Upper lobe of left lung (tissue), 6 donors: ENCODE data around the gene PSMD11. TPM values are rescaled to one million over a fixed set of nuclear protein-coding genes. Genes with fewer than 3 reads are reported as not detected.

Experiments used
- ATAC-seq, 2 donors: fragments of 200-7000 bp; cut with Tn5 transposase; one replicate each; pipeline ENCODE4 v1.9.1; 2022; ENCODE audit warnings: mild to moderate bottlenecking in 2 of 2, moderate library complexity in 2 of 2; ENCODE audit not compliant: low FRiP score in 2 of 2
- DNase-seq, 2 donors: peaks; one replicate each; pipeline ENCODE4 v3.0.0-alpha.2; 2019 to 2020
- H3K27ac ChIP-seq, 4 donors: fragments of 200-600 bp; sonication (generic); one replicate each; pipeline ENCODE4 v1.5.1; 2016 to 2019
- H3K27me3 ChIP-seq, 4 donors: fragments of 200-600 bp; sonication (generic); one replicate each; pipeline ENCODE4 v1.5.1; 2017 to 2019
- H3K36me3 ChIP-seq, 4 donors: fragments of 200-600 bp; sonication (generic); one replicate each; pipeline ENCODE4 v1.5.1; 2016 to 2019
- H3K4me1 ChIP-seq, 4 donors: fragments of 200-600 bp; sonication (generic); one replicate each; pipeline ENCODE4 v1.5.1; 2018 to 2019
- H3K4me3 ChIP-seq, 4 donors: fragments of 200-600 bp; sonication (generic); one replicate each; pipeline ENCODE4 v1.5.1; 2017 to 2019; ENCODE audit warnings: mild to moderate bottlenecking in 2 of 4, moderate library complexity in 1 of 4
- H3K9me3 ChIP-seq, 4 donors: fragments of 200-600 bp; sonication (generic); one replicate each; pipeline ENCODE4 v1.5.1; 2018 to 2019
- EP300 ChIP-seq, 4 donors: sonication (generic); formaldehyde crosslinking; IDR thresholded peaks; one replicate each; pipeline ENCODE4 v1.5.1; 2017; ENCODE audit warnings: antibody characterized with exemption in 4 of 4, control low read depth in 2 of 4
- POLR2A ChIP-seq, 4 donors: fragments of 450-650 bp; IDR thresholded peaks; one replicate each; pipeline ENCODE4 v1.5.1; 2016 to 2017; ENCODE audit warnings: antibody characterized with exemption in 4 of 4, mild to moderate bottlenecking in 2 of 4
- POLR2AphosphoS5 ChIP-seq, 2 donors: sonication (generic); formaldehyde crosslinking; IDR thresholded peaks; one replicate each; pipeline ENCODE4 v1.5.1; 2017; ENCODE audit warnings: antibody characterized with exemption in 2 of 2
- WGBS, 2 donors: methylation state at CpG; one replicate each; pipeline ENCODE4 v1.1.5; 2017 to 2018; 5-methylcytosine and 5-hydroxymethylcytosine counted together
- total RNA-seq, 6 donors: library from RNA; depleted of rRNA in 4 of 6; stranded (reverse); fragments of >200 nt in 4 of 6; gene quantifications; one replicate each; pipeline versions ENCODE4 v1.1.0 to v1.2.1, GENCODE V29; 2016 to 2021
- TF ChIP-seq, protein P1 (sequence below), 6 experiments: fragments of 450-650 bp in 4 of 6; fragments of 200-600 bp in 2 of 6; sonication (generic) in 2 of 6; IDR thresholded peaks; one replicate each; pipeline ENCODE4 v1.5.1; 2016 to 2019; ENCODE audit warnings: antibody characterized with exemption in 6 of 6
- donor health status: DM: no; HTN: no; CAD: no; lungs with moderate emphysema.
- donor health status: DM: no; HTN: yes; CAD: no; lungs with severe emphysema.

Gene PSMD11
- total RNA-seq, 6 donors from 2014 or later, result 42.4 to 71.4 (median 62.8) TPM

- no peak for ATAC-seq
- H3K27ac ChIP-seq, result no peak overlapping the region
- H3K4me3 ChIP-seq, result no peak overlapping the region
- H3K9me3 ChIP-seq, result no peaks in the 10 kb centered on the region
- TF ChIP-seq, protein P1, sequence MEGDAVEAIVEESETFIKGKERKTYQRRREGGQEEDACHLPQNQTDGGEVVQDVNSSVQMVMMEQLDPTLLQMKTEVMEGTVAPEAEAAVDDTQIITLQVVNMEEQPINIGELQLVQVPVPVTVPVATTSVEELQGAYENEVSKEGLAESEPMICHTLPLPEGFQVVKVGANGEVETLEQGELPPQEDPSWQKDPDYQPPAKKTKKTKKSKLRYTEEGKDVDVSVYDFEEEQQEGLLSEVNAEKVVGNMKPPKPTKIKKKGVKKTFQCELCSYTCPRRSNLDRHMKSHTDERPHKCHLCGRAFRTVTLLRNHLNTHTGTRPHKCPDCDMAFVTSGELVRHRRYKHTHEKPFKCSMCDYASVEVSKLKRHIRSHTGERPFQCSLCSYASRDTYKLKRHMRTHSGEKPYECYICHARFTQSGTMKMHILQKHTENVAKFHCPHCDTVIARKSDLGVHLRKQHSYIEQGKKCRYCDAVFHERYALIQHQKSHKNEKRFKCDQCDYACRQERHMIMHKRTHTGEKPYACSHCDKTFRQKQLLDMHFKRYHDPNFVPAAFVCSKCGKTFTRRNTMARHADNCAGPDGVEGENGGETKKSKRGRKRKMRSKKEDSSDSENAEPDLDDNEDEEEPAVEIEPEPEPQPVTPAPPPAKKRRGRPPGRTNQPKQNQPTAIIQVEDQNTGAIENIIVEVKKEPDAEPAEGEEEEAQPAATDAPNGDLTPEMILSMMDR (IDR thresholded peaks at IDR 0.05), result no peak
- no peaks in the 10 kb centered on the region for H3K4me1 ChIP-seq
- no peaks in the 10 kb centered on the region for H3K36me3 ChIP-seq
- no peak for DNase-seq
- H3K27me3 ChIP-seq, result no peaks in the 10 kb centered on the region
- WGBS, 2 donors, result 91 to 94% methylated on average over 7 of the region's 7 CpGs
These were observed 66.2 kb downstream of the PSMD11 start for GRCh38 chr17:32510466-32510865.

- no peaks in the 10 kb centered on the region for H3K27me3 ChIP-seq
- no peaks in the 10 kb centered on the region for H3K36me3 ChIP-seq
- TF ChIP-seq POLR2AphosphoS5 (IDR thresholded peaks at IDR 0.05) (no peak), EP300 (IDR thresholded peaks at IDR 0.05) (no peak), POLR2A (IDR thresholded peaks at IDR 0.05) (no peak)
- TF ChIP-seq, protein P1 (IDR thresholded peaks at IDR 0.05), result no peak
- ATAC-seq (no peak), DNase-seq (no peak)
- no peak overlapping the region for H3K4me3 ChIP-seq
- 83 to 93% methylated on average over 1 to 2 of the region's 2 CpGs for WGBS, 2 donors
- H3K27ac ChIP-seq, result no peak overlapping the region
- no peaks in the 10 kb centered on the region for H3K4me1 ChIP-seq
- no peaks in the 10 kb centered on the region for H3K9me3 ChIP-seq
These were observed 68.0 kb downstream of the PSMD11 start for GRCh38 chr17:32512328-32512727.

GRCh38 chr17:32513579-32513978 lies 69.3 kb downstream of the PSMD11 start:
- WGBS, 2 donors, result 92 to 94% methylated on average over 3 of the region's 3 CpGs
- Histone ChIP-seq H3K4me1 (peaks cover 0 to 2% (median under 1%) of the 10 kb centered on the region in 4 donors), H3K9me3 (no peaks in the 10 kb centered on the region), H3K36me3 (no peaks in the 10 kb centered on the region), H3K27ac (no peak overlapping the region), H3K4me3 (no peak overlapping the region), H3K27me3 (no peaks in the 10 kb centered on the region)
- ATAC-seq (no peak), DNase-seq (no peak)
- TF ChIP-seq, protein P1 (IDR thresholded peaks at IDR 0.05), result no peak
- TF ChIP-seq POLR2A (IDR thresholded peaks at IDR 0.05), result no peak
- TF ChIP-seq POLR2AphosphoS5 (IDR thresholded peaks at IDR 0.05), result no peak
- no peak for TF ChIP-seq EP300 (IDR thresholded peaks at IDR 0.05)

DNA sequence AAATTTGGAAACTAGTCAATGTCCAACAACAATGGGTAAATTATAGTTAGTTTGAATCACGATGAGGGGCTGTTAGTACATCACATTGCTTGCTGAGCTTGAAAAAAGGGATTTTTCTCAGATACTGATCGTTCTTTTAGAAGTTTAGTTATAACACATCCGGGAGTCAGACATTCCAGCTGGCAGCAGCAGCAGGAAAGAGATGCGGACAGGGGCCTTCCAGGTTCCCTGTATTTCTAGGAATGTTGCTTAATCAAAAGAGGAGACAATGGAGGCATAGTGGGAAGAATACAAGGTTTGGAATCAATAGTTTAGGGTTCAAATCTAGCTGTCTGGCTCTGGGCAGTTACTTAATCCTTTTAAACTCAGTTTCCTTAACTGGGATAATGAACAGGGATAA lies 70.3 kb downstream of the PSMD11 start:
- ATAC-seq (no peak), DNase-seq (no peak)
- Histone ChIP-seq H3K27me3 (no peaks in the 10 kb centered on the region), H3K27ac (no peak overlapping the region), H3K4me3 (no peak overlapping the region), H3K36me3 (no peaks in the 10 kb centered on the region), H3K4me1 (peaks cover 6 to 12% (median 9%) of the 10 kb centered on the region in 4 donors), H3K9me3 (no peaks in the 10 kb centered on the region)
- TF ChIP-seq EP300 (IDR thresholded peaks at IDR 0.05) (no peak), POLR2A (IDR thresholded peaks at IDR 0.05) (no peak), POLR2AphosphoS5 (IDR thresholded peaks at IDR 0.05) (no peak)
- TF ChIP-seq, protein P1 (IDR thresholded peaks at IDR 0.05), result no peak
- 69 to 71% methylated on average over 4 of the region's 4 CpGs for WGBS, 2 donors

- DNase-seq (no peak), ATAC-seq (no peak)
- H3K27me3 ChIP-seq, result no peaks in the 10 kb centered on the region
- 91 to 95% methylated on average over 4 of the region's 4 CpGs for WGBS, 2 donors
- H3K36me3 ChIP-seq, result no peaks in the 10 kb centered on the region
- TF ChIP-seq POLR2A (IDR thresholded peaks at IDR 0.05), result no peak
- TF ChIP-seq, protein P1 (IDR thresholded peaks at IDR 0.05), result no peak
- TF ChIP-seq POLR2AphosphoS5 (IDR thresholded peaks at IDR 0.05), result no peak
- no peak for TF ChIP-seq EP300 (IDR thresholded peaks at IDR 0.05)
- H3K4me1 ChIP-seq, result peaks cover 16 to 21% (median 20%) of the 10 kb centered on the region in 4 donors
- H3K4me3 ChIP-seq, result no peak overlapping the region
- no peaks in the 10 kb centered on the region for H3K9me3 ChIP-seq
- no peak overlapping the region for H3K27ac ChIP-seq
These were observed 71.5 kb downstream of the PSMD11 start for GRCh38 chr17:32515677-32516383.
